Bronchial epithelial cell (primary cell): ENCODE data around the gene LRP1B. TPM values are rescaled to one million over a fixed set of nuclear protein-coding genes. Genes with fewer than 3 reads are reported as not detected.
A peak's percentile ranks its signal among the peaks of the same experiment; 100 is the strongest.

ENCODE experiments used
- DNase-seq: peaks from one replicate; pipeline ENCODE4 v3.0.0-alpha.2; 2010; ENCODE audit warnings: low read depth
- FAIRE-seq: peaks from 2 replicates; lab custom pipeline; 2011; peaks lifted over from hg19 to GRCh38; lab: Jason Lieb, UNC
- H3K27me3 ChIP-seq: 2 replicates; pipeline ENCODE4 v1.5.1; 2011; ENCODE audit warnings: low read length; ENCODE audit not compliant: control insufficient read depth, insufficient read depth
- H3K36me3 ChIP-seq: 2 replicates; pipeline ENCODE4 v1.5.1; 2011; ENCODE audit warnings: low read length; ENCODE audit not compliant: control insufficient read depth, insufficient read depth
- H3K4me3 ChIP-seq: 2 replicates; pipeline ENCODE4 v1.5.1; 2011; ENCODE audit warnings: mild to moderate bottlenecking, low read depth, low read length, control low read depth
- total RNA-seq: library from RNA; depleted of rRNA; stranded (reverse); fragments of >200 nt; gene quantifications from 2 replicates; pipeline ENCODE4 v1.2.1, GENCODE V29; 2014
- TF ChIP-seq, protein P1 (sequence below): IDR thresholded peaks from 2 replicates; pipeline ENCODE4 v1.5.1; 2011; ENCODE audit warnings: mild to moderate bottlenecking, moderate library complexity, low read length, control low read depth, inconsistent platforms; ENCODE audit not compliant: insufficient read depth, severe bottlenecking

LRP1B gene
- total RNA-seq, 1 donor from 2014 or later, result under 0.01 TPM

DNA sequence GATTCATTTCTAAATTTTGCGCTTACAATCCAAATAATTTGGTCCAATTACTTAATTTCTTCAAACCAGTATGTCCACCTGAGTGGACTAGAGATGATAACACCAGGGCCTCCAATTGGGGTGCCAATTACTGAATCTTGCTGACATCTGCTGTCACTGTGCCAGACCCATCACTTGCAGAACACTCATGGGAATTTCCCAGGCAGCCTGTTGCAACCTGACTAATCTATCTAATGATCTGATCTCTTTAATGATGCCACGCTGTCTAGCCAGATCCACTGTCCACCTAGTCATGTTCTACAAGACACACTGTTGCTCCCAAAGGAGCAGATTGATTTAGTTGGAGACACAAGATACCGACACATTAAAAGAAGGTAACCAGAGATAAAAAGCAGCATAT lies 11.8 kb upstream of the LRP1B start:
- DNase-seq, result peak; percentile 61
- no peak for FAIRE-seq
- H3K4me3 ChIP-seq, result no peak overlapping the region
- H3K36me3 ChIP-seq, result no peaks in the 10 kb centered on the region
- TF ChIP-seq, protein P1, sequence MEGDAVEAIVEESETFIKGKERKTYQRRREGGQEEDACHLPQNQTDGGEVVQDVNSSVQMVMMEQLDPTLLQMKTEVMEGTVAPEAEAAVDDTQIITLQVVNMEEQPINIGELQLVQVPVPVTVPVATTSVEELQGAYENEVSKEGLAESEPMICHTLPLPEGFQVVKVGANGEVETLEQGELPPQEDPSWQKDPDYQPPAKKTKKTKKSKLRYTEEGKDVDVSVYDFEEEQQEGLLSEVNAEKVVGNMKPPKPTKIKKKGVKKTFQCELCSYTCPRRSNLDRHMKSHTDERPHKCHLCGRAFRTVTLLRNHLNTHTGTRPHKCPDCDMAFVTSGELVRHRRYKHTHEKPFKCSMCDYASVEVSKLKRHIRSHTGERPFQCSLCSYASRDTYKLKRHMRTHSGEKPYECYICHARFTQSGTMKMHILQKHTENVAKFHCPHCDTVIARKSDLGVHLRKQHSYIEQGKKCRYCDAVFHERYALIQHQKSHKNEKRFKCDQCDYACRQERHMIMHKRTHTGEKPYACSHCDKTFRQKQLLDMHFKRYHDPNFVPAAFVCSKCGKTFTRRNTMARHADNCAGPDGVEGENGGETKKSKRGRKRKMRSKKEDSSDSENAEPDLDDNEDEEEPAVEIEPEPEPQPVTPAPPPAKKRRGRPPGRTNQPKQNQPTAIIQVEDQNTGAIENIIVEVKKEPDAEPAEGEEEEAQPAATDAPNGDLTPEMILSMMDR, result no peak
- H3K27me3 ChIP-seq, result no peaks in the 10 kb centered on the region

GRCh38 chr2:142140434-142140845 lies 9.6 kb upstream of the LRP1B start:
- DNase-seq, result peak; percentile 41
- FAIRE-seq, result no peak
- Histone ChIP-seq H3K36me3 (no peaks in the 10 kb centered on the region), H3K4me3 (no peak overlapping the region), H3K27me3 (no peaks in the 10 kb centered on the region)
- TF ChIP-seq, protein P1, result peak; percentile 28

DNA sequence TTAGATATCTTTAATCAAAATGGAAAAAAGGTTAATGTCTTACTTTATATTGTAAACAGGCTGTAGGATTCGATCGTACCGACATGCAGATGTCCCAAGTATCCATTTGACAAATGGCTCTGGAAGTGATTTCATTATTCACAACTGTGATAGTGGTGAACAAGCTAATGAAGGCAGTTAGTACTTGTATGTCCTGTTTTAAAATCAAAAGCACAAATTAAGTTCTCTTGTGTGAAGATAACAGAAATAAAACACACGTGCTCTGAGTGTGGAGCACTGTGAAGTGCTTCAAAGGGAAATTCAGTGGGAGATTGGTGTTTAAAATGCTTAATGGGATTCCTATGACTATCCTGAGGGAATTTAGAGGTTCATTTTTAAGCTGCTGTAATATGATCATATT lies 8.6 kb upstream of the LRP1B start:
- no peaks in the 10 kb centered on the region for H3K36me3 ChIP-seq
- no peak overlapping the region for H3K4me3 ChIP-seq
- TF ChIP-seq, protein P1, result no peak
- no peaks in the 10 kb centered on the region for H3K27me3 ChIP-seq
- FAIRE-seq, result no peak
- DNase-seq, result no peak

GRCh38 chr2:142136571-142136970 lies 5.8 kb upstream of the LRP1B start:
- FAIRE-seq, result no peak
- TF ChIP-seq, protein P1, result no peak
- no peak for DNase-seq
- H3K27me3 ChIP-seq, result no peaks in the 10 kb centered on the region
- H3K36me3 ChIP-seq, result no peaks in the 10 kb centered on the region
- no peak overlapping the region for H3K4me3 ChIP-seq

GRCh38 chr2:142134911-142135310 lies 4.1 kb upstream of the LRP1B start:
- FAIRE-seq (no peak), DNase-seq (no peak)
- H3K4me3 ChIP-seq, result no peak overlapping the region
- TF ChIP-seq, protein P1, result no peak
- no peaks in the 10 kb centered on the region for H3K36me3 ChIP-seq
- H3K27me3 ChIP-seq, result peaks cover 5% of the 10 kb centered on the region
